Measurements from ENCODE around the gene OR4M1.
"Not testable (repeated sequence)": the region's sequence is repeated elsewhere in the genome, so short reads cannot be mapped to it uniquely, and the experiment has no call there.

Gene OR4M1

GRCh38 chr14:19823765-19824164, 50.5 kb downstream of the OR4M1 start:
- no peak for DNase-seq

DNA sequence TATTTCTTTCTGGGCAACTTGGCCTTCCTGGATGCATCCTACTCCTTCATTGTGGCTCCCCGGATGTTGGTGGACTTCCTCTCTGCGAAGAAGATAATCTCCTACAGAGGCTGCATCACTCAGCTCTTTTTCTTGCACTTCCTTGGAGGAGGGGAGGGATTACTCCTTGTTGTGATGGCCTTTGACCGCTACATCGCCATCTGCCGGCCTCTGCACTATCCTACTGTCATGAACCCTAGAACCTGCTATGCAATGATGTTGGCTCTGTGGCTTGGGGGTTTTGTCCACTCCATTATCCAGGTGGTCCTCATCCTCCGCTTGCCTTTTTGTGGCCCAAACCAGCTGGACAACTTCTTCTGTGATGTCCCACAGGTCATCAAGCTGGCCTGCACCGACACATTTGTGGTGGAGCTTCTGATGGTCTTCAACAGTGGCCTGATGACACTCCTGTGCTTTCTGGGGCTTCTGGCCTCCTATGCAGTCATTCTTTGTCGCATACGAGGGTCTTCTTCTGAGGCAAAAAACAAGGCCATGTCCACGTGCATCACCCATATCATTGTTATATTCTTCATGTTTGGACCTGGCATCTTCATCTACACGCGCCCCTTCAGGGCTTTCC, 54.4 kb downstream of the OR4M1 start:
- DNase-seq = not testable (repeated sequence)

DNA sequence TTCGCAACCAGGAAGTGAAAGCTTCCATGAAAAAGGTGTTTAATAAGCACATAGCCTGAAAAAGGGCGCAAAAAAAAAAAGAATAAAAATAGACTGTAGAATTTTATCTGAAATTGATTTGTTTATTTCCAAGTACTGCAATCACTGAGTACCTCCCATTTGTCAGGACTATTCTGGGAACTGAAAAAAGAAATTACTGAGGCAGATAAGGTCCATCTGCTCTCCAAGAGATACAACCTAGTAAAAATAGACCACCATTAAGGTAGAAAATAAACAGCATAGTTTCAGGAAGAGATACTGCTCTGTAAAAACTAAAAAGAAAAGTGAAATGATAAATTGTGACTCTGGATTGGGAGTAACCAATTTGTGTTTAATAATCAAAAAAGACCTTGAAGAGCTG, 55.0 kb downstream of the OR4M1 start:
- no peak for DNase-seq
